WERI-Rb-1 (cell line): Measurements from ENCODE around the gene FBXL5.

Source experiments
- DNase-seq: peaks from one replicate; pipeline ENCODE4 v3.0.0-alpha.2; 2020
- H3K27ac ChIP-seq: fragments of 250-450 bp; sonication (Bioruptor Pico); 2 replicates; pipeline ENCODE4 v1.5.1; 2020; ENCODE audit warnings: mild to moderate bottlenecking, moderate library complexity
- H3K27me3 ChIP-seq: fragments of 250-450 bp; sonication (Bioruptor Pico); 2 replicates; pipeline ENCODE4 v1.5.1; 2021; ENCODE audit warnings: mild to moderate bottlenecking, low read depth, moderate library complexity; ENCODE audit not compliant: insufficient read depth, severe bottlenecking
- H3K36me3 ChIP-seq: fragments of 250-450 bp; sonication (Bioruptor Pico); 2 replicates; pipeline ENCODE4 v1.5.1; 2020; ENCODE audit warnings: mild to moderate bottlenecking, moderate library complexity
- H3K4me3 ChIP-seq: 2 replicates; pipeline ENCODE4 v1.5.1; 2011; ENCODE audit warnings: low read depth, mild to moderate bottlenecking, control low read depth, low read length
- H3K9me3 ChIP-seq: fragments of 250-450 bp; sonication (Bioruptor Pico); 2 replicates; pipeline ENCODE4 v1.5.1; 2021; ENCODE audit warnings: mild to moderate bottlenecking, moderate library complexity; ENCODE audit not compliant: severe bottlenecking
- CTCF ChIP-seq: IDR thresholded peaks from 2 replicates; pipeline ENCODE4 v1.5.1; 2011; ENCODE audit warnings: low read depth, mild to moderate bottlenecking, control low read depth, inconsistent platforms, low read length

Gene FBXL5

GRCh38 chr4:15676039-15676438, 20.9 kb upstream of the FBXL5 start:
- H3K4me3 ChIP-seq, result no peak overlapping the region
- H3K9me3 ChIP-seq, result no peaks in the 10 kb centered on the region
- TF ChIP-seq CTCF, result no peak
- no peak overlapping the region for H3K27ac ChIP-seq
- no peaks in the 10 kb centered on the region for H3K27me3 ChIP-seq
- DNase-seq, result no peak
- H3K36me3 ChIP-seq, result peaks cover 4% of the 10 kb centered on the region

- H3K9me3 ChIP-seq, result no peaks in the 10 kb centered on the region
- H3K36me3 ChIP-seq, result peaks cover 4% of the 10 kb centered on the region
- H3K27ac ChIP-seq, result no peak overlapping the region
- H3K27me3 ChIP-seq, result no peaks in the 10 kb centered on the region
- no peak for DNase-seq
- H3K4me3 ChIP-seq, result no peak overlapping the region
- TF ChIP-seq CTCF, result no peak
Observed at GRCh38 chr4:15675356-15675755, 20.2 kb upstream of the FBXL5 start.

- no peak overlapping the region for H3K4me3 ChIP-seq
- H3K27me3 ChIP-seq, result no peaks in the 10 kb centered on the region
- H3K36me3 ChIP-seq, result peaks cover 4% of the 10 kb centered on the region
- no peaks in the 10 kb centered on the region for H3K9me3 ChIP-seq
- TF ChIP-seq CTCF, result no peak
- H3K27ac ChIP-seq, result no peak overlapping the region
- no peak for DNase-seq
Observed at GRCh38 chr4:15674926-15675325, 19.8 kb upstream of the FBXL5 start.

- no peak for TF ChIP-seq CTCF
- Histone ChIP-seq H3K36me3 (peaks cover 4% of the 10 kb centered on the region; the same call in 1 of the 2 replicates), H3K9me3 (no peaks in the 10 kb centered on the region), H3K4me3 (no peak overlapping the region), H3K27ac (no peak overlapping the region), H3K27me3 (no peaks in the 10 kb centered on the region)
- no peak for DNase-seq
Observed at GRCh38 chr4:15674046-15674445, 18.9 kb upstream of the FBXL5 start.

- peaks cover 4% of the 10 kb centered on the region; the same call in 1 of the 2 replicates for H3K36me3 ChIP-seq
- no peak overlapping the region for H3K27ac ChIP-seq
- no peaks in the 10 kb centered on the region for H3K27me3 ChIP-seq
- no peak overlapping the region for H3K4me3 ChIP-seq
- no peak for TF ChIP-seq CTCF
- H3K9me3 ChIP-seq, result no peaks in the 10 kb centered on the region
- DNase-seq, result no peak
Observed at GRCh38 chr4:15673337-15673736, 18.2 kb upstream of the FBXL5 start.

- no peak for DNase-seq
- H3K36me3 ChIP-seq, result peaks cover 5% of the 10 kb centered on the region
- no peak overlapping the region for H3K27ac ChIP-seq
- H3K9me3 ChIP-seq, result no peaks in the 10 kb centered on the region
- H3K27me3 ChIP-seq, result no peaks in the 10 kb centered on the region
- H3K4me3 ChIP-seq, result no peak overlapping the region
- no peak for TF ChIP-seq CTCF
Observed at GRCh38 chr4:15672101-15672500, 16.9 kb upstream of the FBXL5 start.
